GM19324 (cell line): ENCODE measurements around the gene CAPS.

Experiments used
- ATAC-seq: cut with Tn5 transposase; IDR thresholded peaks from one replicate; pipeline ENCODE4 v1.9.1; 2021; ENCODE audit warnings: mild to moderate bottlenecking, moderate library complexity; ENCODE audit not compliant: unreplicated experiment, low FRiP score

Gene CAPS

DNA sequence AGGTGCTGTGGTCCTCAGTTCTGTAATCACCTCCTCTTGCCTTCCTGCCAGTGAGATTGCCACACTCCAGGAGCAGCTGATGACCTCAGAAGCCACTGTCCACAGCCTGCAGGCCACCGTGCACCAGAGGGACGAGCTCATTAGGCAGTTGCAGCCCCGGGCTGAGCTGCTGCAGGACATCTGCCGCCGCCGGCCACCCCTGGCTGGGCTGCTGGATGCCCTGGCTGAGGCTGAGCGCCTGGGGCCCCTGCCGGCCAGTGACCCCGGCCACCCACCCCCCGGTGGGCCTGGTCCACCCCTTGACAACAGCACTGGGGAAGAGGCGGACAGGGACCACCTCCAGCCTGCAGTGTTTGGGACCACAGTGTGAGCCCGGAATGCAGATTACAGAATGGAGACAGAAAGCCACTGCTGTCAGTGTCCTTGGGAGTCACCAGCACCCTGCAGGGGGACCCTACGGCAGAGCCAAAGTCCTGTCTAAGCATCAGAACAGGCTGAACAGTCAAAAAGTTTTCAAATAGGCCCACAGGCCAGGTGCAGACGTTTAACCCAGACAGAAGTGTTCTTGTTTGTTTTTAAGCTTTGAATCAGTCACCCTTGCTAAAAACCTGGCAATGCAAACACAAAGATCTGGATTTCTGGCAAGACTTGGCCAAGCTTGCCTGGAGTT lies 5.1 kb upstream of the CAPS start:
- ATAC-seq, result no peak

DNA sequence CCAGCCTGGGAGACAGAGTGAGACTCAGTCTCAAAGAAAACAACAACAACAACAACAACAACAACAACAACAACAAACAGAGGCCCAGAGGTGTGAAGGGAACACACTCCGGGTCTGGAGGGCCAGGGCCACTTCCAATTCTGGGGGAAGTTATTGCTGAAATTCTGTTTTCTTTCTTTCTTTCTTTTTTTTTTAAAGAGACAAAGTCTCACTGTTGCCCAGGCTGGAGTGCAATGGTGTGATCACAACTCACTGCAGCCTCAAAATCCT lies 3.5 kb upstream of the CAPS start:
- ATAC-seq, result no peak

DNA sequence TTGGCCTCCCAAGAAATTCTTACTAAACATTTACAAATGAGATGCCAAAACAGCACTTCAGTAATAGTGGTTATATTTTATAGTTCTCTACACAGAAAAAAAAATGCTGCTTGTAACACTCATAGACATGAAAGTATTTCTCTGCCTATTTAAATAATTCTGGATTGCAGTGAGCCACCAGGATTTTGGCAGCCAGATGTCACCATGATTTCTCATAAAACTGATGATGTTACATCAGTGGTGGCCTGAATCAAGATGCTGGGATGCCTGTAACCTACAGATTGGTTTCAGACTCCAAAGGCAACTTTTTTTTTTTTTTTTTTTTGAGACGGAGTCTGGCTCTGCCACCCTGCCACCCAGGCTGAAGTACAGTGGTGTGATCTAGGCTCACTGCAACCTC lies 2.7 kb upstream of the CAPS start:
- ATAC-seq, result no peak

DNA sequence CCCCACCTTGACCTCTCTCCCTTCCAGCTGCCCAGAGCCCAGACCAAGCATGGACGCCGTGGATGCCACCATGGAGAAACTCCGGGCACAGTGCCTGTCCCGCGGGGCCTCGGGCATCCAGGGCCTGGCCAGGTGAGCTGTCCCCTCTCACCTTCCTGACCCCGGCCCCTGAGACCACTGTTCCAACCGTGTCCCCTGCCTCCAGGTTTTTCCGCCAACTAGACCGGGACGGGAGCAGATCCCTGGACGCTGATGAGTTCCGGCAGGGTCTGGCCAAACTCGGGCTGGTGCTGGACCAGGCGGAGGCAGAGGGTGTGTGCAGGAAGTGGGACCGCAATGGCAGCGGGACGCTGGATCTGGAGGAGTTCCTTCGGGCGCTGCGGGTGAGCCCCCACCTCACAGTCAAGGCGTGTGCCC lies 312 bp downstream of the CAPS start:
- no peak for ATAC-seq

DNA sequence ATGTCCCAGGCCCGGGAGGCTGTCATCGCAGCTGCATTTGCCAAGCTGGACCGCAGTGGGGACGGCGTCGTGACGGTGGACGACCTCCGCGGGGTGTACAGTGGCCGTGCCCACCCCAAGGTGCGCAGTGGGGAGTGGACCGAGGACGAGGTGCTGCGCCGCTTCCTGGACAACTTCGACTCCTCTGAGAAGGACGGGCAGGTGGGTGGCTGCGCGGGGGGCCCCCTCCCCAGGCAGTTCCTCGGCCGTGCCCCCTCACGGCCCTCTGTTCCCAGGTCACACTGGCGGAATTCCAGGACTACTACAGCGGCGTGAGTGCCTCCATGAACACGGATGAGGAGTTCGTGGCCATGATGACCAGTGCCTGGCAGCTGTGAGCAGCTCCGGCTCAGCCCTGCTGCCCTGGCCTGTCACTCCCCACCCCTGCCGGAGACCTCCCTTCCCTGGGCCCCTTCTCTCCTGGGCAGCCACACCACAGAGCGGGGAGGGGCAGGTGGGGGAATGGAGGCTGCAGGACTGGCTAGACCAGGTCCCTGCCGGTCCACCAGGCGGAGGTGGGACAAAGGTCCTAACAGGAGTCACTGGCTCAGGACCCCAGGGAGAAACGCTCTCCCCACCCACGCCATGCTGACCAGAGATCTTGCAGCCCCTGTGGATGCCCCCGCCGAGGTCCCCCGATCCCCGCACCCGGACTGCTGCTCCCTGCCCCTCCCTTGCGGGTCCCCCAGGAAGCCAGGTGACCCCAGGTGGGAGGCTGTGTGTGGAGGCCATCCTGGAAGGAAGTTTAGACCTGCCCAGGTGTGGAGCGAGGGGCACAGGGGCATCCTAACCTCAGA lies 1.1 kb downstream of the CAPS start:
- no peak for ATAC-seq

DNA sequence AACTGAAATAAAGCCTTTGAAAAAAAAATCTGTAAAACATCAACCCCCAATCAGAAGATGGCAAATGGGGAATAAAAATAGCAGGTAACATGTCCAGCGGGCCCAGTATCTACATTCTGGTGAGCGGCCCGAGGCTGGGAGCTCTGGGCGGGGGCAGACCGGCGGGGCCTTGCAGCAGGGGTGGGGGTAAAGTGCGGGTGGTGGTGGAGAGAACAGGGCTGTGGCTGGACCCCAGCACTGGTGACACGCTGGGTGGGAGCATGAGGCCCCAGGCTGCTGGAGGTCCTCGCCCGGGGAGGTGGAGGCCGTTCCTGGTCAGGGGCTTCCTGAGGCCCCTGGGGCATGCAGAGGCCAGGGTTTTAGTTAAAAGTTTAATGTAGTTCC lies 1.7 kb downstream of the CAPS start:
- ATAC-seq, result no peak

DNA sequence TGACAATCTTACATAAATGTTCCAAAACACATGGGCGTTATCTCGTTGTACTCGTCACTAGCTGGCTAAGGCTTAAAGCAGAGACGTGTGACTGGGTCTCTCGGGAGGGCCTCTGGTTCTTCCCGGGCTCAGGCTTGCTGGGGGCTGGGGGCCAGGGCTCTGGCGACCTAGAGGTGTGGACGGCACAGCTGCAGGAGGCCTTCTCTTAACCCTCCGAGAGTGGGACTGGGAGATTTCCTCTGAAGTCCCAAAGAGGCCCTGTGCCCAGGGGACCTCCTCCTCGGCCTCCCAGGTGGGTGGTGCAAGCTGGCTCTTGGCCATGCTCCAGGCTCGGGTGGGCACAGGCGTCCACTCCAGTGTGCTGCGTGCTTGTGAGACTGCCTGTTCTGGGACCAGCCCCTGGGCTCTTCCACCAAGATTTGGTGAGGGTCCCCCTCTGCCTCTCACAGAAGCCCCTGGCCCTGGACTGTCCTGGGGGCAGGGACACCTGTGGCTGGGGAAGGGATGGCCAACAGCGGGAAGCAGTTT lies 2.2 kb downstream of the CAPS start:
- ATAC-seq, result no peak

DNA sequence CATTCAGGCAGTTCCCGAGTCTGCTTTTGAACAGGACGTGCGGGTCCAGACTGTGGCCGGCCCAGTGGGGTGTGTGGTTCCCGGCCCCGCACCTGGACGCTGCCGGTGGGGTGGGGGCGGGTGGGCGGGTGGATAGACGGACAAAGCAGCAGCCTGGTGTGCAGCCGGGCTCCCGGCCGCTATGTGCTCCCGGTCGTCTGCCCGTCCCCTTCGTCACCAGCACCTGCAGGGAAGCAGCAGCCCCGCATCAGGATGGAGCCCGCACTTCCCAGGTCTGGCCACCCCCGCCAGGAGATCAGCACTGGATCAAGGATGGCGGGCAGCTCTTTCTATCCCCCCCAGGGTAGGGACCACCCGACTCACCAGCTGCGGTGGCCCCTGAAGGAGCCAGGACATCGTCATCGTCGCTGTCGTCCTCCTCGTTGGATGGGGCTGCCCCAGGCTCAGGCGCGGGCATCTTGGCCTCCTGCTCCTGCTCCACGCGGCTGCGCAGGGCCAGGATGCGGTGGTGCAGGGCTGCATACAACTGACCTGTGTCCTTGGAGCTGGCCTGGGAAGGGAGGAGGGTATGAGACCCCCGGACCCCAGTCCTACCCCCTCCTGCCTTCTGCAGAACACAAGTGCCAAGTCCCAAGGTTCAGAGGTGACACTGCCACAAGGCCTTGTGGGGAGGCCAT lies 3.5 kb downstream of the CAPS start:
- no peak for ATAC-seq

DNA sequence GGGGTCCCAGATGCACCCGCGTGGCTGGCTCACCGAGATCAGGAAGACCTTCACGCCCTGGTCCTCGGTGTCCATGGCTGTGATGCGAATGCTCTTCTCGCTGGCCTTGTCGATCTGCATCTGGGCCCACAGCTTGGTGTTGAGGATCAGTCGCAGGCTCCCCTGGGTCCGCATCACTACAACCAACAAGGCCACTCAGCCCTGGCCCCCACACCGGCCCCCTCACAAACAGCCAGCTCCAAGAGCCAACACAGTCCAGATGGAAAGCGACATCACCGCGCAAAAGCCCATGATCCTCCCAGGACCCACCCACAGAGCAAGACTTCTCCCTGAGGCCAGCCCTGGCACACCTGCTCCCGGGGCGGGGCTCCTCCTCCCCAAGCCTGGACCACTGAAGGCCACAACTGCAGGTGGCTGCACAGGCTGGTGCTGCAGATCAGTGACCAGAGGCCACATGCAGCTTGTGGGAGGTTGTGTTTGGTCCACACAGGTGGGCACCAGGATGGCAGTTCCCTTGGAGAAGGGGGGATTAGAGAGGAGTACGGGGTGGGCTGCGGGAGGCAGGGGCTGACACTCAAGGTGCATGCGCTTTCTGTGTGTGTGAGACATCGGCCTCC lies 4.5 kb downstream of the CAPS start:
- no peak for ATAC-seq

DNA sequence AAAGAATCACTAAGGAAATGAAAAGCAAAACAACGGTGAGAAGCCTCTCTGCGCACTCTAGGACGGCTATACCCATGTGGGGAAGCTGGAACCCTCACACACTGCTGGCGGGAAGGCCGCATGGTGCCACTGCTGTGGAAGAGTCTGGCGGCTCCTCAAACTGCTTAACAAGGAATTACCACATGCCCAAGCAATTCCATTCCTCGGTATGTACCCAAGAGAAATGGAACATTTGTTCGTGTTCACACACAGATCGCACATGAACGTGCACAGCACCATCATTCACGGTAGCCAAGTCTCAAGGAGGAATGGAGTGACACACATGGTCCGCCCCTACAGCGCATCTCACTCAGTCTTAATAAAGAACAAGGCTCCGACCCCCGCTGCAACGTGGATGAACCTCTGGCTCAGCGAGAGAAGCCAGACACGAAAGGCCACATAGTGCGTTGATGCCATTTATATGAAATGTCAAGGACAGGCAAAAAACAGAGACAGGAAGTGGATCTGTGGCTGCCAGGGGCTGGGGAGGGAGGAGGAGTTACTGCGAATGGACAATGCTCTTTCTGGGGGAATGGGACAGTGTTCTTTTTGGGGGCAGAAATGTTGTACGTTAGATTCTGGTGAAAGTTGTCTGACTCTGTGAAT lies 7.6 kb downstream of the CAPS start:
- no peak for ATAC-seq

DNA sequence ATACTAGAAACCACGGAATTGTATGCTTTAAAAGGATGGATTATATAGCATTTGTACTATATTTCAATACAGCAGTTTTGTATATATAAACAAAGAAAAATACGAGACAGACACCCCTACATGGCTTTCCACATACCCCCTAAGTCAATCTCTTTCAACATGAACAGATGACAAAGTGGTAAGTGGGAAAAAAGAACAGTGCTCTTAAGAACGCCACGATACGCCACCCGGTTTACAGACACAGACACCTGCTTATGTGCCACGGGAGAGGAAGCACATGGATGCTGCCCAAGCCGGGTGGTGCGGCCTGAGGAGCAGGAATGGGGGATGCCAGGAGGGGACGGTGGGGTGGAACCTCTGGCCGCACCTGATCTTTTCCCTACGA lies 8.1 kb downstream of the CAPS start:
- ATAC-seq, result no peak

DNA sequence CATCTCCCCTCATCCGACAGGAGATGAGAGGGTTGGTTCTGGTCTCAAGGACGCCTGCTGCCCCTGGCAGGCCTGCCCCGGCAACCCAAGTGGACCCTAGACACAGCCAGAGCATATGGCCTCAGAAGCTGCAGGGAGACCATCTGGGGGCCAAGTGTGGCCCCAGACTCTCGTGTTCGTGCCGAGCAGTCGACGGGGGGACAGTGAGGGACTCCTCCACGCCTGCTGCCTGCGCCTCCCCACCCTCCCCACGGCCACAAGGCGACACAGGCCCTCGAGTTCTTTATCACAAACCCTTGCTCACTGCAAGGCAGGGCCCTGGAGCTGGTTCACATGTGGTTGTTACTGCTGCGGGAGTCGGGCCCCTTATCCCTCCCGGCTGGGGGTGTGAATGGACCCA lies 9.3 kb downstream of the CAPS start:
- ATAC-seq, result no peak

DNA sequence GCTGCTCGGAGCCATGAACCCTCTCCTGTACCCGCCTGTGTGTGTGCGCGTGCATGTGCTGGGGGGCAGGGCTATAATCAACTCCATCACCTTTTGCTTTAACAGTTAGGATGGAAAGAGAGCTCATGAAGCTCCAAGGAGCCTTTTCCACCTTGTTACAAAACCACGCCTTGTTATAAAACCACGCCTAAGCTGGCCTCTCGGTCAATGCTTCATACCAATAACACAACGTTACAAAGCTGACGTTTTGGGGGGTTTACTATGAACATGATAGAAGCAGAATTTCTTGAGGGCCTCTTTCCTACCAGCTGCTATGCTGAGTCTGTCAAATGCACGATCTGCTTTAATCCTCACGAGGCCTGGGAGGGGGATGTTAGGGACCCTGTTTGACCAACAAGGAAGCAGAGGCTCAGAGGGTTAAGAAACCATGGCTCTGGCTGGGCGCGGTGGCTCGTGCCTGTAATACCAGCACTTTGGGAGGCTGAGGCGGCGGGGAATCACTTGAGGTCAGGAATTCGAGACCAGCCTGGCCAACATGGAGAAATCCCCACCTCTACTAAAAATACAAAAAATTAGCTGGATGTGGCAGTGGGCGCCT lies 11.9 kb downstream of the CAPS start:
- no peak for ATAC-seq

DNA sequence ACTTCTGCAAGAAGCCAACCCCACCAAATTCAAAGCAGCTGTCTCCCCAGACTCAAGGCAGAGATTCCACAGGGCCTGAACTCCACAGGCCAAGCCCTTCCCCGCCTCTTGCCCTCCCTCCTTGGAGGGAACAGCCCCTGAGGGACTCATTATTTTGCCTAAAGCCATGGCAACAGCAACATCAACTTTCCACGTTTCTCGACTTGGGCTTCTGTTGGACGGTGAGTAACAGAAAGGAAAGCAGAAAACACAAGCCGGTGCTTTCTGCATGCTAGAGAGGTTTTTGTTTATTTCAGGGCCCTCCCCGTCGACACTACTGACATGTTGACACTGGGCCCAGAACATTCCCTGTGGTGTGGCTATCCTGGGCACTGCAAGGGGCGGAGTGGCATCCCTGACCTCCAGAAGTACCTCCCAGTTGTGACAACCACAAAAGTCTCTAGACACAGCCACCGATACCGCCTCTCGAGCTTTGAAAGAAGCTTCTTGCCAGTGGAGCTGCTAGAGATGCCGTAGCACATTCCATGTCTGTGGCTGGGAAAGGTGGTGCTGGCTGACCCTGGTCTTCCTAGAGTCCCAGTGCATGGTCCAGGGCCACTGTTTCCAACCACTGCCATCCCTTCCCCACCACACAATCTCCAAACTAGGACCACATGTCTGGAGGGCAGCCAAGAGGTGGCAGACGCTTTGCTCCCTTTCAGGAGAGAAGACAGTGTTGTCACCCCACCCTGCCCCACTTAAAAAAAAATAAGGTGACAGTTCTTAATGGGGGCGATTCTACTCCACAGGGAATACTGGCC lies 12.8 kb downstream of the CAPS start:
- ATAC-seq, result no peak

DNA sequence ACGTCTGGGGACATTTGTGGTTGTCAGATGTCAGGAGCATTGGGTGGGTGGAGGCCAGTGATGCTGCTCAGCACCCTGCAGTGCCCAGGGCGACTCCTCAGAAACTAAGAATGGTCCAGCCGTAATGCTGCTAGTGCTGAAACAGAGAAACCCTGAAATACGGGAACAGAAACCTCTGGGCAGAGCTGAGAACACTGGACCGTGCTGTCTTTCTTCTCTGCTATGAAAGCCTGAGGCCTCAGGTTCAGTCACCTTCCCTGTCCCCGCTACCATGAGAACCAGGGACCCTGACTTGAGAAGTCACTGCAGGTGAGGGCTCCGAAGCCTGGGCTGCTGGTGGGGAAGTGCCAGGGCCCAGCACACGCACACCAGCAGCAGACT lies 13.4 kb downstream of the CAPS start:
- no peak for ATAC-seq

DNA sequence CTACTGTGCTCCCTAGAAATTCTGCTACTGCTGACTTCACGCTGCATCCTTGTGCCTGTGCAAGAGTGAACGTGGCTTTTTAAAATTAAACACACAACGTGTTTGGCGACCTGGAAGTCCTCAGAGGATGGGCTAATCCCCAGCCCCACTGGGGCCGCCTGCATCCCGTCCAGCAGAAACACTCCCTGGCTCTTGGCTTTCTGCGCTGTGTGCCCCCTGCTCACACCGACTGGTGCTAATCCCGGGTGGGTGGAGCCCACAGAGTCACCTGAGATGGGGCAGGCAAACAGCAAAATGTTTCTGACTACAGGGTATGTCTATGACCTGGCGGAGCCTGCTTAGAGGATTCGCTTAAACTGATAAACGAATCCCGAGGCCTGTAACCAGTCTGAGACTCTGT lies 15.1 kb downstream of the CAPS start:
- no peak for ATAC-seq

DNA sequence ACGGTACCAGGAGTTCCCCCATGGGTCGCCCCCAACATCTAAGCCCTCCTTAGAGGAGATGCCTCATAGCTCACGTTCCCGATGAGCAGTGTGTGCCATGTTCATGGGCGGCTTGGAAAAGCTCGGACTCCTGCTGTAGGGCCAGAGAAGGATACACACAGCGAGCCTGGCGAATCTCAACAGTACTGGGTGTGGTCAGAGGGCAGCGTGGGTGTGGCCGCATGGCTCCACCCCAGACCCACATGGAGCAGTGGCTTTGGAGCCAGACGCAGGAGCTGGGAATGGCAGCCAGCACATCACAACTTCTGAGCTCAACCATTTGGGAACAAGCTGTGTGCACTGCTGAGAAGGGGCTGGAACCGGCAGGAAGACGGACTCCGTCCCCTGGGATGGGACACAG lies 15.6 kb downstream of the CAPS start:
- no peak for ATAC-seq

DNA sequence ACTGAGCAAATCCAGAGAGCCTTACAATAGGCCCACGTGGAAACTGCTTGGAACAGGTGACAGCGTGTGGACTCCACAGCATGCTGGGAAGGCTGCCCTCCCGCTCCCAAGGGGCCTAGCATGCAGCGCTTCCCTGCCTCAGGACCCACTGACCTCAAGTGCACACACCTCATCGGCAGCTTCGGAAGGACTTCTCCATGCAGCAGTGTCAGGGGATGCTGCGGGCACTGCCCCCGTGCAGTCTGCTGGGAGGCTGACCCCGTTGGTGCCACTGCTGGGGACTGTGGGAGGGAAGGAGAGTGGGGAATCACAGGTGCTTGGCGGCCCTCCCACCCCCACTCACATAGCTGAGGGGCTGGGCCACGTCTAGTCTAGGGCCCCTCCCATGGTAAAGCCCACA lies 17.2 kb downstream of the CAPS start:
- no peak for ATAC-seq

DNA sequence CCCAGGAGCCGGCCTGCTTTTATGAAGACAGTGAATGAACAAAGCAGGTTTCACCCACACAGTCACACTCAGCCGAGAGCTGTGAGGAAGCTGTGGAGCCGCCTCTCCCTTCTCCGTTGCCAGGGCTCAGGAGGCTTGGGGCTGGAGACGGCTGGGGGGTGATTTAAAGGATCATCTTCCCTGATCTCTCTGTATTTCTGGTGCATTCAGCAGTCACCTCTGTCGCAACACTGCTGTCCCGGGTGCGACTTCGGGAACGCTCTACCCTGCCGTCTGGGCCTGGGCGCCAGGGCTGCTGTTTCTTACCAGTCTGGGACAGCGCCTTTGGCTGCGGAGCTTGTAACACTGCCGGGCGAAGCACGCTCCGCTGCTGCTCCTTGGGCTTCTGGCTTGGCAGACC lies 18.1 kb downstream of the CAPS start:
- ATAC-seq, result no peak
